Body of pancreas (tissue), 4 donors: ENCODE data around the gene PDE10A. TPM values are rescaled to one million over a fixed set of nuclear protein-coding genes. Genes with fewer than 3 reads are reported as not detected.

Experiments
- ATAC-seq: fragments of 150-250 bp; one replicate; pipeline ENCODE4 v1.9.1; 2016
- DNase-seq, 4 donors: peaks; one replicate each; pipeline ENCODE4 v3.0.0-alpha.2; 2019
- H3K27ac ChIP-seq, 4 donors: fragments of 200-600 bp; sonication (generic); 1 replicate in 3 of 4; 2 replicates in 1 of 4; pipeline versions ENCODE4 v1.5.1 to v1.6.1; 2016 to 2019; ENCODE audit warnings: mild to moderate bottlenecking in 1 of 4, mixed read lengths in 1 of 4, moderate library complexity in 1 of 4
- H3K27me3 ChIP-seq, 2 donors: fragments of 200-600 bp; sonication (generic); one replicate each; pipeline ENCODE4 v1.6.0; 2016; ENCODE audit warnings: mild to moderate bottlenecking in 1 of 2
- H3K36me3 ChIP-seq, 2 donors: fragments of 200-600 bp; sonication (generic); replicated peaks in 1 of 2; 2 replicates each; pipeline ENCODE4 v1.5.1; 2016; ENCODE audit warnings: low read depth in 2 of 2; ENCODE audit not compliant: insufficient read depth in 1 of 2
- H3K4me1 ChIP-seq: fragments of 200-600 bp; sonication (generic); one replicate; pipeline ENCODE4 v1.6.0; 2016
- H3K4me3 ChIP-seq, 2 donors: fragments of 200-600 bp; sonication (generic); 1 replicate in 1 of 2; 2 replicates in 1 of 2; pipeline ENCODE4 v1.5.1; 2016 to 2019
- H3K9me3 ChIP-seq, 3 donors: fragments of 200-600 bp; sonication (generic); 1 replicate in 2 of 3; 2 replicates in 1 of 3; pipeline ENCODE4 v1.5.1; 2016
- POLR2A ChIP-seq, 3 donors: fragments of 450-650 bp; IDR thresholded peaks; one replicate each; pipeline ENCODE4 v1.6.1; 2016; ENCODE audit warnings: antibody characterized with exemption in 3 of 3, mild to moderate bottlenecking in 2 of 3
- WGBS, 2 donors: methylation state at CpG; one replicate each; pipeline ENCODE4 v1.1.5; 2017; 5-methylcytosine and 5-hydroxymethylcytosine counted together
- intact Hi-C: fragments of 100-400 bp; cut with DNase I; formaldehyde crosslinking; loops from one replicate; pipeline ENCODE4 v1.15.1; 2023
- total RNA-seq, 2 donors: library from RNA; depleted of rRNA; stranded (reverse); fragments of >200 nt; gene quantifications; one replicate each; pipeline ENCODE4 v1.1.0, GENCODE V29; 2016
- TF ChIP-seq, protein P1 (sequence below), 7 experiments: fragments of 450-650 bp in 4 of 7; fragments of 200-600 bp in 3 of 7; sonication (generic) in 3 of 7; IDR thresholded peaks; one replicate each; pipeline ENCODE4 v1.5.1; 2016 to 2019; ENCODE audit warnings: antibody characterized with exemption in 7 of 7

Gene PDE10A
- total RNA-seq, 2 donors from 2014 or later: 3.9 to 16.8 TPM

- H3K36me3 ChIP-seq: no peaks in the 10 kb centered on the region
- no peaks in the 10 kb centered on the region for H3K27me3 ChIP-seq
- WGBS, 2 donors: 57 to 59% methylated on average over 3 of the region's 3 CpGs
- ATAC-seq: no peak
- no peak overlapping the region for H3K27ac ChIP-seq
- no peak overlapping the region for H3K4me3 ChIP-seq
- DNase-seq: no peak
- no peaks in the 10 kb centered on the region for H3K9me3 ChIP-seq
- TF ChIP-seq, protein P1, sequence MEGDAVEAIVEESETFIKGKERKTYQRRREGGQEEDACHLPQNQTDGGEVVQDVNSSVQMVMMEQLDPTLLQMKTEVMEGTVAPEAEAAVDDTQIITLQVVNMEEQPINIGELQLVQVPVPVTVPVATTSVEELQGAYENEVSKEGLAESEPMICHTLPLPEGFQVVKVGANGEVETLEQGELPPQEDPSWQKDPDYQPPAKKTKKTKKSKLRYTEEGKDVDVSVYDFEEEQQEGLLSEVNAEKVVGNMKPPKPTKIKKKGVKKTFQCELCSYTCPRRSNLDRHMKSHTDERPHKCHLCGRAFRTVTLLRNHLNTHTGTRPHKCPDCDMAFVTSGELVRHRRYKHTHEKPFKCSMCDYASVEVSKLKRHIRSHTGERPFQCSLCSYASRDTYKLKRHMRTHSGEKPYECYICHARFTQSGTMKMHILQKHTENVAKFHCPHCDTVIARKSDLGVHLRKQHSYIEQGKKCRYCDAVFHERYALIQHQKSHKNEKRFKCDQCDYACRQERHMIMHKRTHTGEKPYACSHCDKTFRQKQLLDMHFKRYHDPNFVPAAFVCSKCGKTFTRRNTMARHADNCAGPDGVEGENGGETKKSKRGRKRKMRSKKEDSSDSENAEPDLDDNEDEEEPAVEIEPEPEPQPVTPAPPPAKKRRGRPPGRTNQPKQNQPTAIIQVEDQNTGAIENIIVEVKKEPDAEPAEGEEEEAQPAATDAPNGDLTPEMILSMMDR (IDR thresholded peaks at IDR 0.05): no peak
- no peak for TF ChIP-seq POLR2A (IDR thresholded peaks at IDR 0.05)
- no peaks in the 10 kb centered on the region for H3K4me1 ChIP-seq
- intact Hi-C loops: no loop called here
These were observed 207.6 kb downstream of the PDE10A start for GRCh38 chr6:165455488-165455887.

DNA sequence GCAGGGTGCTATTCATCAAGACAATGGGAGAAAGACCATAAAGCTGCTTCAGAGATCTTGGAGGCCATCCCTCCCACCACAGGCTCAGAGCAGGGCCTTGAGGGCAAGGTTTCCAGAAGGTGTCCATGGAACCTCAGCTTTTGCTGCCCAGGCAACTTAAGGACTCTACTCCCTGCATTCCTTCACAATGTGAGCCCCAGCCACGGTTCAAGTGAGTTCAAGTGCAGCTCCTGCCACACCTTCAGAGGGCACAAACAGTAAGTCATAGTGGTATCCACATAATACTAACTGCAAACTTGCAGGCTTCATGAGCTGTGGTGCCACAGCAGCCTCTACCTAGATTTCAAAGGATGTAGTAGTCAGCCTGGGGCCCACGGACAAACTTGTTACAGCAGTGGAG, 209.6 kb downstream of the PDE10A start:
- H3K36me3 ChIP-seq: no peaks in the 10 kb centered on the region
- intact Hi-C loops: no loop called here
- H3K4me1 ChIP-seq: no peaks in the 10 kb centered on the region
- no peak overlapping the region for H3K27ac ChIP-seq
- TF ChIP-seq, protein P1 (IDR thresholded peaks at IDR 0.05): no peak
- no peak for TF ChIP-seq POLR2A (IDR thresholded peaks at IDR 0.05)
- H3K27me3 ChIP-seq: no peaks in the 10 kb centered on the region
- ATAC-seq (no peak), DNase-seq (no peak)
- no peaks in the 10 kb centered on the region for H3K9me3 ChIP-seq
- no peak overlapping the region for H3K4me3 ChIP-seq
- WGBS, 2 donors: 49% methylated on average over 2 of the region's 2 CpGs; no CpG with 5 or more reads in 1 of the 2 donors

- intact Hi-C loops: no loop called here
- Histone ChIP-seq H3K27ac (no peak overlapping the region), H3K9me3 (no peaks in the 10 kb centered on the region), H3K4me1 (no peaks in the 10 kb centered on the region), H3K36me3 (no peaks in the 10 kb centered on the region), H3K27me3 (no peaks in the 10 kb centered on the region), H3K4me3 (no peak overlapping the region)
- WGBS, 2 donors: 72 to 80% methylated on average over 2 of the region's 2 CpGs
- no peak for ATAC-seq
- no peak for TF ChIP-seq POLR2A (IDR thresholded peaks at IDR 0.05)
- TF ChIP-seq, protein P1 (IDR thresholded peaks at IDR 0.05): no peak
- DNase-seq: no peak
These were observed 211.2 kb downstream of the PDE10A start for GRCh38 chr6:165451838-165452237.

DNA sequence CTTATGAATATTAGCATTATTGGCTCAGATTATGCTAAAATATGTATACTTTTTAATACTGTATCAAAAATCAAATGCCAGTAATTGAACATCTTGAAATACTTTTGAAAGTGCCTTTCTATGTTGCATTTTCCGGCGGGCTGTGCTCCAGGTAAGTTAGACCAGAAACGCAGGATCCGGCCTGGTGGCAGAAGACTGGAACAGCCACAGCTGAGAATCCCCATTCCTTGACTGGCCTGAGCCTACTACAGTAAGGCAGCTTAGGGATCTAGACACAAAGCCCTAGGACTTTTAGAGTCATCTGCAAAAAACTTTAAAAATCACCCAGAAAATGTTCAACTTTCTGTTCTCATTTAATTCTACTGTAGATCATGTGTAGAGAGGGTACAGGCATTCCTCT, 214.8 kb downstream of the PDE10A start:
- DNase-seq (no peak), ATAC-seq (no peak)
- no peak overlapping the region for H3K4me3 ChIP-seq
- no peak overlapping the region for H3K27ac ChIP-seq
- intact Hi-C loops: no loop called here
- no peak for TF ChIP-seq POLR2A (IDR thresholded peaks at IDR 0.05)
- TF ChIP-seq, protein P1 (IDR thresholded peaks at IDR 0.05): no peak
- H3K4me1 ChIP-seq: no peaks in the 10 kb centered on the region
- no peaks in the 10 kb centered on the region for H3K36me3 ChIP-seq
- WGBS, 2 donors: 83 to 85% methylated on average over 4 of the region's 4 CpGs
- no peaks in the 10 kb centered on the region for H3K9me3 ChIP-seq
- no peaks in the 10 kb centered on the region for H3K27me3 ChIP-seq

DNA sequence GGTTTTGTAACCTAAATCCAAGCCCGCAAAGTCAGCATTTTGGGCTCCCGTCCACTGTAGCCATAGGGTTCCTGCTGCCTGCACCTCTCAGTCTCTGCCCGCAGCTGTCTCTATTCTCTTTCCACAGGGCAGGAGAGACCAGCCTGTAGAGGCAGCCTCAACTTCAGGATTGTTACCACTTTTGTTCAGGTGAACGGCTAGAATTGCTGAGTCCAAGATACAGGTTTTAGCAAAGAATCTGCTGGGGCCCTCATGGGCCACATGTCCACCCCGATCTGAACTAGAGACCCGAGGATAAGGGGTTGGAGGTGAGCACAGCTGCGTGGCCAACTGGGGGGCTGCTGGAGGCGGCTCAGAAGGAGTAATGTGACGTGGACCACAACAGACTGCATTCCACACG, 215.9 kb downstream of the PDE10A start:
- 69 to 70% methylated on average over 10 of the region's 10 CpGs for WGBS, 2 donors
- TF ChIP-seq, protein P1 (IDR thresholded peaks at IDR 0.05): no peak
- no peak for TF ChIP-seq POLR2A (IDR thresholded peaks at IDR 0.05)
- Histone ChIP-seq H3K9me3 (no peaks in the 10 kb centered on the region), H3K4me1 (no peaks in the 10 kb centered on the region), H3K27me3 (no peaks in the 10 kb centered on the region), H3K36me3 (no peaks in the 10 kb centered on the region), H3K27ac (no peak overlapping the region), H3K4me3 (no peak overlapping the region)
- ATAC-seq (no peak), DNase-seq (no peak)
- intact Hi-C loops: no loop called here
